Activated naive CD4-positive, alpha-beta T cell treated with anti-CD3 and anti-CD28 coated beads, Interleukin-2, amount 50 U/mL, for 24 hours (primary cell): ENCODE results near the gene SCP2.

Source experiments
- H3K27ac Mint-ChIP-seq: one replicate; pipeline ENCODE4 v1.8.0; 2021; ENCODE audit warnings: mild to moderate bottlenecking, mixed read lengths
- H3K27me3 Mint-ChIP-seq: one replicate; pipeline ENCODE4 v1.8.0; 2021; ENCODE audit warnings: mixed read lengths
- H3K36me3 Mint-ChIP-seq: one replicate; pipeline ENCODE4 v1.8.0; 2021; ENCODE audit warnings: mixed read lengths
- H3K4me1 Mint-ChIP-seq: one replicate; pipeline ENCODE4 v1.8.0; 2021; ENCODE audit warnings: mixed read lengths
- H3K4me3 Mint-ChIP-seq: one replicate; pipeline ENCODE4 v1.8.0; 2021; ENCODE audit warnings: mild to moderate bottlenecking, mixed read lengths
- H3K9me3 Mint-ChIP-seq: one replicate; pipeline ENCODE4 v1.8.0; 2021; ENCODE audit warnings: mixed read lengths

The SCP2 gene

GRCh38 chr1:53094533-53094919, 167.4 kb downstream of the SCP2 start:
- no peak overlapping the region for H3K27ac Mint-ChIP-seq
- H3K4me1 Mint-ChIP-seq, result no peaks in the 10 kb centered on the region
- no peaks in the 10 kb centered on the region for H3K27me3 Mint-ChIP-seq
- H3K4me3 Mint-ChIP-seq, result no peak overlapping the region
- H3K36me3 Mint-ChIP-seq, result no peaks in the 10 kb centered on the region
- H3K9me3 Mint-ChIP-seq, result no peaks in the 10 kb centered on the region
